ENCODE measurements around the gene RNF13. TPM values are rescaled to one million over a fixed set of nuclear protein-coding genes. Genes with fewer than 3 reads are reported as not detected.

The RNF13 gene
- total and polyA plus RNA-seq, 2 of the 4 experiments (the other 2 are of a cell fraction) = 12.8 to 29.8 TPM

- Histone ChIP-seq H3K9ac (ENCODE audit: low read depth, low read length) (no peak overlapping the region), H3K4ac (ENCODE audit: low read depth, low read length) (no peak overlapping the region), H2BK120ac (ENCODE audit: low read depth, low read length) (no peak overlapping the region), H4K8ac (ENCODE audit: low read depth in 2 of 2, low read length in 2 of 2) (no peak overlapping the region), H3K4me3 (ENCODE audit: insufficient read depth, low read depth, low read length) (no peak overlapping the region), H3K14ac (replicated peaks; ENCODE audit: low read depth, low read length) (no peak overlapping the region), H2BK5ac (ENCODE audit: low read depth, low read length, poor library complexity, severe bottlenecking) (no peak overlapping the region), H2AK9ac (replicated peaks; ENCODE audit: low read depth, low read length, poor library complexity) (no peak overlapping the region), H2AFZ (replicated peaks; ENCODE audit: low read length, poor library complexity) (no peak overlapping the region), H3K27ac (ENCODE audit: insufficient read depth, low read length) (no peak overlapping the region), H3K56ac (ENCODE audit: extremely low read depth, insufficient read depth, low read length) (no peak overlapping the region), H3K4me2 (ENCODE audit: low read depth, low read length) (no peak overlapping the region), H3K23ac (ENCODE audit: low read depth, low read length) (no peak overlapping the region), H2BK20ac (ENCODE audit: low read depth, low read length) (no peak overlapping the region), H3K9me1 (ENCODE audit: insufficient read depth, low read length) (no peaks in the 10 kb centered on the region), H3K18ac (ENCODE audit: low read depth, low read length) (no peak overlapping the region), H2AK5ac (ENCODE audit: low read depth, low read length) (no peak overlapping the region), H2BK15ac (ENCODE audit: low read depth, low read length) (no peak overlapping the region), H3K36me3 (ENCODE audit: control insufficient read depth, insufficient read depth, low read length) (no peaks in the 10 kb centered on the region), H3K79me1 (ENCODE audit: low read depth in 1 of 2, low read length in 2 of 2) (peaks cover 10 to 26% of the 10 kb centered on the region in 2 experiments), H4K20me1 (ENCODE audit: insufficient read depth, low read length) (no peaks in the 10 kb centered on the region), H3K9me3 (ENCODE audit: control insufficient read depth, insufficient read depth, low read length) (peaks cover 12% of the 10 kb centered on the region; the same call in 1 of the 2 replicates), H3K27me3 (ENCODE audit: control insufficient read depth, insufficient read depth, low read length) (no peaks in the 10 kb centered on the region), H3K4me1 (ENCODE audit: control insufficient read depth, insufficient read depth, low read length) (no peaks in the 10 kb centered on the region), H4K91ac (ENCODE audit: insufficient read depth, low read depth, low read length) (no peak overlapping the region), H4K5ac (ENCODE audit: low read depth, low read length) (no peak overlapping the region)
- ChIA-PET POLR2A (ENCODE audit: unreplicated experiment) (no interaction called here), CTCF (no interaction called here)
- no TSS peak for BruUV-seq (replicated peaks)
- WGBS, 2 experiments (ENCODE audit: extremely low coverage in 2 of 2, insufficient read length in 1 of 2) = no CpG with 5 or more reads among the region's 2 CpGs
- dilution Hi-C loops (cut with HindIII; ENCODE audit: low sequenced_read_pairs, unreplicated experiment) (no loop called here), in situ Hi-C loops (cut with MboI; ENCODE audit: low sequenced_read_pairs) (no loop called here), intact Hi-C loops (cut with micrococcal nuclease) (no loop called here)
- no peak for DNase-seq
- TF ChIP-seq MAZ (IDR thresholded peaks at IDR 0.05; ENCODE audit: borderline replicate concordance, low read depth, low read length) (no peak), NFE2L2 (IDR thresholded peaks at IDR 0.05; ENCODE audit: low read depth, low read length) (no peak), BHLHE40 (IDR thresholded peaks at IDR 0.05; ENCODE audit: low read depth, low read length) (no peak), RFX5 (IDR thresholded peaks at IDR 0.05; ENCODE audit: low read depth, low read length) (no peak), POLR2A (IDR thresholded peaks at IDR 0.05; ENCODE audit: low read depth, low read length) (no peak), MAFK (IDR thresholded peaks at IDR 0.05; ENCODE audit: low read depth, low read length) (no peak), RAD21 (IDR thresholded peaks at IDR 0.05; ENCODE audit: low read length) (no peak), CHD1 (IDR thresholded peaks at IDR 0.05; ENCODE audit: low read depth, low read length) (no peak), SMC3 (IDR thresholded peaks at IDR 0.05; ENCODE audit: low read depth, low read length) (no peak), MXI1 (IDR thresholded peaks at IDR 0.05; ENCODE audit: borderline replicate concordance, low read depth, low read length) (no peak), RCOR1 (IDR thresholded peaks at IDR 0.05; ENCODE audit: insufficient replicate concordance, low read length) (no peak), FOS (IDR thresholded peaks at IDR 0.05; ENCODE audit: low read depth, low read length) (no peak), USF2 (IDR thresholded peaks at IDR 0.05; ENCODE audit: low read depth, low read length) (no peak), CEBPB (IDR thresholded peaks at IDR 0.05; ENCODE audit: low read depth, low read length) (no peak)
- TF ChIP-seq, protein P1, sequence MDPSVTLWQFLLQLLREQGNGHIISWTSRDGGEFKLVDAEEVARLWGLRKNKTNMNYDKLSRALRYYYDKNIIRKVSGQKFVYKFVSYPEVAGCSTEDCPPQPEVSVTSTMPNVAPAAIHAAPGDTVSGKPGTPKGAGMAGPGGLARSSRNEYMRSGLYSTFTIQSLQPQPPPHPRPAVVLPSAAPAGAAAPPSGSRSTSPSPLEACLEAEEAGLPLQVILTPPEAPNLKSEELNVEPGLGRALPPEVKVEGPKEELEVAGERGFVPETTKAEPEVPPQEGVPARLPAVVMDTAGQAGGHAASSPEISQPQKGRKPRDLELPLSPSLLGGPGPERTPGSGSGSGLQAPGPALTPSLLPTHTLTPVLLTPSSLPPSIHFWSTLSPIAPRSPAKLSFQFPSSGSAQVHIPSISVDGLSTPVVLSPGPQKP (IDR thresholded peaks at IDR 0.05; ENCODE audit: borderline replicate concordance, low read depth, low read length) = no peak
- TF ChIP-seq, protein P2, sequence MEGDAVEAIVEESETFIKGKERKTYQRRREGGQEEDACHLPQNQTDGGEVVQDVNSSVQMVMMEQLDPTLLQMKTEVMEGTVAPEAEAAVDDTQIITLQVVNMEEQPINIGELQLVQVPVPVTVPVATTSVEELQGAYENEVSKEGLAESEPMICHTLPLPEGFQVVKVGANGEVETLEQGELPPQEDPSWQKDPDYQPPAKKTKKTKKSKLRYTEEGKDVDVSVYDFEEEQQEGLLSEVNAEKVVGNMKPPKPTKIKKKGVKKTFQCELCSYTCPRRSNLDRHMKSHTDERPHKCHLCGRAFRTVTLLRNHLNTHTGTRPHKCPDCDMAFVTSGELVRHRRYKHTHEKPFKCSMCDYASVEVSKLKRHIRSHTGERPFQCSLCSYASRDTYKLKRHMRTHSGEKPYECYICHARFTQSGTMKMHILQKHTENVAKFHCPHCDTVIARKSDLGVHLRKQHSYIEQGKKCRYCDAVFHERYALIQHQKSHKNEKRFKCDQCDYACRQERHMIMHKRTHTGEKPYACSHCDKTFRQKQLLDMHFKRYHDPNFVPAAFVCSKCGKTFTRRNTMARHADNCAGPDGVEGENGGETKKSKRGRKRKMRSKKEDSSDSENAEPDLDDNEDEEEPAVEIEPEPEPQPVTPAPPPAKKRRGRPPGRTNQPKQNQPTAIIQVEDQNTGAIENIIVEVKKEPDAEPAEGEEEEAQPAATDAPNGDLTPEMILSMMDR (conservative IDR thresholded peaks at IDR 0.05; ENCODE audit: low read depth, low read length) = no peak
- ATAC-seq (ENCODE audit: low read depth) = no peak
These were observed 20.2 kb downstream of the RNF13 start for GRCh38 chr3:149833241-149833640.

Data from IMR-90 (cell line).